H9 (cell line): ENCODE results near the gene ASIC1. TPM values are rescaled to one million over a fixed set of nuclear protein-coding genes. Genes with fewer than 3 reads are reported as not detected.

Source experiments
- DNase-seq: peaks from one replicate; pipeline ENCODE4 v3.0.0-alpha.2; 2017
- H2AFZ ChIP-seq: one replicate; pipeline ENCODE4 v1.6.1; 2013; ENCODE audit warnings: mild to moderate bottlenecking, low read length, control low read depth, moderate library complexity
- H2AK5ac ChIP-seq: 2 replicates; pipeline ENCODE4 v1.6.1; 2013; ENCODE audit warnings: low read length, control low read depth, mixed read lengths; ENCODE audit not compliant: insufficient read length
- H2BK120ac ChIP-seq: one replicate; pipeline ENCODE4 v1.6.1; 2013; ENCODE audit warnings: low read depth, mild to moderate bottlenecking, low read length, control low read depth, inconsistent platforms; ENCODE audit not compliant: poor library complexity, severe bottlenecking
- H2BK12ac ChIP-seq: 2 replicates; pipeline ENCODE4 v1.6.1; 2013; ENCODE audit warnings: low read length, control low read depth, mixed read lengths, low read depth; ENCODE audit not compliant: insufficient read length
- H2BK15ac ChIP-seq: 2 replicates; pipeline ENCODE4 v1.6.1; 2013; ENCODE audit warnings: low read depth, low read length, control low read depth
- H2BK20ac ChIP-seq: one replicate; pipeline ENCODE4 v1.6.1; 2013; ENCODE audit warnings: low read depth, mild to moderate bottlenecking, low read length, control low read depth, inconsistent platforms; ENCODE audit not compliant: poor library complexity, severe bottlenecking
- H2BK5ac ChIP-seq: 2 replicates; pipeline ENCODE4 v1.6.1; 2013; ENCODE audit warnings: low read length, control low read depth, mixed read lengths; ENCODE audit not compliant: insufficient read length
- H3K14ac ChIP-seq: 2 replicates; pipeline ENCODE4 v1.6.1; 2013; ENCODE audit warnings: low read length, control low read depth; ENCODE audit not compliant: insufficient read depth
- H3K18ac ChIP-seq: 2 replicates; pipeline ENCODE4 v1.6.1; 2013; ENCODE audit warnings: low read depth, mild to moderate bottlenecking, mixed read lengths, low read length, control low read depth; ENCODE audit not compliant: insufficient read length
- H3K23ac ChIP-seq: 2 replicates; pipeline ENCODE4 v1.6.1; 2013; ENCODE audit warnings: low read length, control low read depth, mixed read lengths, low read depth; ENCODE audit not compliant: insufficient read length
- H3K23me2 ChIP-seq: 2 replicates; pipeline ENCODE4 v1.6.1; 2013; ENCODE audit warnings: low read depth, mild to moderate bottlenecking, mixed read lengths, low read length, control low read depth; ENCODE audit not compliant: insufficient read length, poor library complexity, severe bottlenecking
- H3K27ac ChIP-seq: 2 replicates; pipeline ENCODE4 v1.5.1; 2013; ENCODE audit warnings: low read length, control low read depth, mixed read lengths, low read depth; ENCODE audit not compliant: insufficient read length
- H3K27me3 ChIP-seq: 2 replicates; pipeline ENCODE4 v1.6.1; 2013; ENCODE audit warnings: low read length, control low read depth, inconsistent platforms; ENCODE audit not compliant: insufficient read depth
- H3K4ac ChIP-seq: 2 replicates; pipeline ENCODE4 v1.6.1; 2013; ENCODE audit warnings: low read depth, mild to moderate bottlenecking, control low read depth, inconsistent platforms, low read length, moderate library complexity
- H3K4me1 ChIP-seq: 2 replicates; pipeline ENCODE4 v1.6.1; 2013; ENCODE audit warnings: low read length, control low read depth, inconsistent platforms; ENCODE audit not compliant: insufficient read depth
- H3K4me2 ChIP-seq: 2 replicates; pipeline ENCODE4 v1.6.1; 2013; ENCODE audit warnings: low read length, control low read depth, mixed read lengths; ENCODE audit not compliant: insufficient read length, insufficient read depth
- H3K56ac ChIP-seq: 2 replicates; pipeline ENCODE4 v1.6.1; 2013; ENCODE audit warnings: low read depth, mild to moderate bottlenecking, mixed read lengths, low read length, control low read depth; ENCODE audit not compliant: insufficient read length
- H3K79me1 ChIP-seq: 2 replicates; pipeline ENCODE4 v1.6.1; 2013; ENCODE audit warnings: low read depth, mild to moderate bottlenecking, moderate library complexity, low read length, control low read depth, inconsistent platforms; ENCODE audit not compliant: insufficient read depth, poor library complexity, severe bottlenecking
- H3K79me2 ChIP-seq: 2 replicates; pipeline ENCODE4 v1.6.1; 2013; ENCODE audit warnings: low read length, control low read depth, inconsistent platforms; ENCODE audit not compliant: insufficient read depth
- H3K9ac ChIP-seq: 2 replicates; pipeline ENCODE4 v1.6.1; 2013; ENCODE audit warnings: low read length, control low read depth, mixed read lengths; ENCODE audit not compliant: insufficient read length; ENCODE audit errors: extremely low read depth
- H3K9me3 ChIP-seq: one replicate; pipeline ENCODE4 v1.6.1; 2013; ENCODE audit warnings: low read depth, low read length, inconsistent platforms; ENCODE audit not compliant: control insufficient read depth
- H3T11ph ChIP-seq: one replicate; pipeline ENCODE4 v1.6.1; 2013; ENCODE audit warnings: mild to moderate bottlenecking, low read length, control low read depth, inconsistent platforms
- H4K20me1 ChIP-seq: one replicate; pipeline ENCODE4 v1.6.1; 2013; ENCODE audit not compliant: control insufficient read depth, insufficient read length, insufficient read depth
- H4K5ac ChIP-seq: 2 replicates; pipeline ENCODE4 v1.6.1; 2013; ENCODE audit warnings: low read depth, mild to moderate bottlenecking, mixed read lengths, low read length, control low read depth; ENCODE audit not compliant: insufficient read length
- H4K8ac ChIP-seq: replicated peaks from 2 replicates; pipeline ENCODE4 v1.6.1; 2013; ENCODE audit warnings: low read length, control low read depth, mixed read lengths, low read depth; ENCODE audit not compliant: insufficient read length
- H4K91ac ChIP-seq: 2 replicates; pipeline ENCODE4 v1.6.1; 2013; ENCODE audit warnings: low read depth, mild to moderate bottlenecking, moderate library complexity, mixed read lengths, low read length, control low read depth; ENCODE audit not compliant: insufficient read length
- H3K27ac Mint-ChIP-seq, 3 experiments: 2 replicates in 2 of 3; 3 replicates in 1 of 3; pipeline ENCODE4 v1.8.0; 2020 to 2021; ENCODE audit warnings: mixed read lengths in 3 of 3, mild to moderate bottlenecking in 1 of 3, moderate library complexity in 1 of 3
- H3K27me3 Mint-ChIP-seq: 2 replicates; pipeline ENCODE4 v1.8.0; 2021; ENCODE audit warnings: low read depth, mild to moderate bottlenecking, moderate library complexity, mixed read lengths
- H3K36me3 Mint-ChIP-seq, 3 experiments: 2 replicates in 2 of 3; 3 replicates in 1 of 3; pipeline ENCODE4 v1.8.0; 2020 to 2021; ENCODE audit warnings: low read depth in 3 of 3, mixed read lengths in 3 of 3; ENCODE audit not compliant: insufficient read depth in 1 of 3
- H3K4me1 Mint-ChIP-seq, 2 experiments: 2 replicates each; pipeline ENCODE4 v1.8.0; 2020; ENCODE audit warnings: mixed read lengths in 2 of 2
- H3K4me3 Mint-ChIP-seq, 2 experiments: 2 replicates in 1 of 2; 3 replicates in 1 of 2; pipeline ENCODE4 v1.8.0; 2020 to 2021; ENCODE audit warnings: mild to moderate bottlenecking in 2 of 2, mixed read lengths in 2 of 2, moderate library complexity in 1 of 2
- H3K9me3 Mint-ChIP-seq, 2 experiments: 2 replicates in 1 of 2; 3 replicates in 1 of 2; pipeline ENCODE4 v1.8.0; 2020; ENCODE audit warnings: mild to moderate bottlenecking in 2 of 2, mixed read lengths in 2 of 2, moderate library complexity in 1 of 2
- CTCF ChIP-seq: fragments of 200-600 bp; sonication (generic); conservative IDR thresholded peaks from 3 replicates; pipeline ENCODE4 v1.8.0; 2021; ENCODE audit warnings: antibody characterized with exemption, mild to moderate bottlenecking
- WGBS: extraction: QIAGEN DNeasy Blood & Tissue Kit; methylation state at CpG from one replicate; pipeline ENCODE4 v1.1.7; 2013; ENCODE audit warnings: missing lambda C conversion rate, low lambda C conversion rate, mixed read lengths; ENCODE audit not compliant: insufficient read length; ENCODE audit errors: extremely low coverage; 5-methylcytosine and 5-hydroxymethylcytosine counted together
- total RNA-seq: library from RNA; stranded (reverse); gene quantifications from 2 replicates; pipeline ENCODE4 v1.2.1, GENCODE V29; 2021

ASIC1 gene
- total RNA-seq, 1 experiment from 2014 or later = 3.9 TPM

GRCh38 chr12:50079771-50080170 is 22.4 kb downstream of the ASIC1 start:
- Histone ChIP-seq H3K79me2 (no peaks in the 10 kb centered on the region), H4K8ac (no peak overlapping the region), H3K23ac (no peak overlapping the region), H4K5ac (no peak overlapping the region), H3K4ac (no peak overlapping the region), H2BK5ac (no peak overlapping the region), H3K4me2 (no peak overlapping the region), H3K14ac (no peak overlapping the region), H2BK120ac (no peak overlapping the region), H3K9me3 (no peaks in the 10 kb centered on the region), H2BK15ac (no peak overlapping the region), H4K91ac (no peak overlapping the region), H3K9ac (no peak overlapping the region), H2AFZ (no peak overlapping the region), H2AK5ac (no peak overlapping the region), H3K4me1 (no peaks in the 10 kb centered on the region), H2BK12ac (no peak overlapping the region), H2BK20ac (no peak overlapping the region), H3K56ac (no peak overlapping the region), H3K27me3 (no peaks in the 10 kb centered on the region), H3T11ph (no peak overlapping the region), H3K27ac (no peak overlapping the region), H3K23me2 (no peaks in the 10 kb centered on the region), H4K20me1 (no peaks in the 10 kb centered on the region), H3K79me1 (no peaks in the 10 kb centered on the region), H3K18ac (no peak overlapping the region)
- 0 out of 5 replicates have a peak overlapping the region, but pooled peaks of 1 of the 2 experiments have one; percentile 5 for H3K4me3 Mint-ChIP-seq
- H3K9me3 Mint-ChIP-seq = no peaks in the 10 kb centered on the region
- peaks cover 20% of the 10 kb centered on the region for H3K27me3 Mint-ChIP-seq
- no peak for DNase-seq
- WGBS = no CpG with 5 or more reads among the region's 5 CpGs
- H3K36me3 Mint-ChIP-seq = no peaks in the 10 kb centered on the region; a peak in 1 of 7 replicates
- no peak overlapping the region for H3K27ac Mint-ChIP-seq
- TF ChIP-seq CTCF = no peak
- peaks cover 9 to 20% of the 10 kb centered on the region in 2 experiments for H3K4me1 Mint-ChIP-seq
